GM12891 (cell line): Measurements from ENCODE around the gene CIRBP.

Experiments
- DNase-seq: peaks from one replicate; pipeline ENCODE4 v3.0.0; 2011; ENCODE audit warnings: low spot score; ENCODE audit not compliant: insufficient read length
- FAIRE-seq: peaks from 2 replicates; lab custom pipeline; 2011; peaks lifted over from hg19 to GRCh38; lab: Jason Lieb, UNC
- PAX5 ChIP-seq: IDR thresholded peaks from 2 replicates; pipeline ENCODE4 v1.6.1; 2011; ENCODE audit warnings: low read length, moderate library complexity, mild to moderate bottlenecking; ENCODE audit not compliant: insufficient read depth, severe bottlenecking
- POLR2A ChIP-seq: IDR thresholded peaks from 2 replicates; pipeline ENCODE4 v1.6.1; 2011; ENCODE audit warnings: low read depth, low read length, control low read depth
- POLR2AphosphoS5 ChIP-seq: IDR thresholded peaks from 2 replicates; pipeline ENCODE4 v1.6.1; 2011; ENCODE audit warnings: low read depth, low read length, control low read depth
- POU2F2 ChIP-seq: IDR thresholded peaks from 2 replicates; pipeline ENCODE4 v1.6.1; 2011; ENCODE audit warnings: low read depth, mild to moderate bottlenecking, control low read depth, low read length, moderate library complexity
- SPI1 ChIP-seq: IDR thresholded peaks from 2 replicates; pipeline ENCODE4 v1.6.1; 2011; ENCODE audit warnings: low read depth, low read length, control low read depth
- TAF1 ChIP-seq: IDR thresholded peaks from 2 replicates; pipeline ENCODE4 v1.6.1; 2011; ENCODE audit warnings: low read depth, low read length, control low read depth

Gene CIRBP

GRCh38 chr19:1224847-1225246 is 44.3 kb upstream of the CIRBP start:
- FAIRE-seq (no peak), DNase-seq (no peak)
- TF ChIP-seq PAX5 (no peak), POLR2A (no peak), POLR2AphosphoS5 (no peak), POU2F2 (no peak), SPI1 (no peak), TAF1 (no peak)

GRCh38 chr19:1225440-1226226 is 43.5 kb upstream of the CIRBP start:
- DNase-seq = no peak
- no peak for FAIRE-seq
- TF ChIP-seq SPI1 (no peak), POLR2AphosphoS5 (no peak), POLR2A (no peak), PAX5 (no peak), POU2F2 (no peak), TAF1 (no peak)

GRCh38 chr19:1226227-1226518 is 43.0 kb upstream of the CIRBP start:
- no peak for DNase-seq
- FAIRE-seq = no peak
- TF ChIP-seq POU2F2 (no peak), POLR2A (no peak), PAX5 (no peak), TAF1 (no peak), POLR2AphosphoS5 (no peak), SPI1 (no peak)

- FAIRE-seq (no peak), DNase-seq (no peak)
- no peak for TF ChIP-seq POLR2AphosphoS5
- no peak for TF ChIP-seq TAF1
- no peak for TF ChIP-seq POU2F2
- TF ChIP-seq PAX5 = no peak
- TF ChIP-seq SPI1 = no peak
- no peak for TF ChIP-seq POLR2A
Measured at GRCh38 chr19:1226522-1227303, 42.4 kb upstream of the CIRBP start.

DNA sequence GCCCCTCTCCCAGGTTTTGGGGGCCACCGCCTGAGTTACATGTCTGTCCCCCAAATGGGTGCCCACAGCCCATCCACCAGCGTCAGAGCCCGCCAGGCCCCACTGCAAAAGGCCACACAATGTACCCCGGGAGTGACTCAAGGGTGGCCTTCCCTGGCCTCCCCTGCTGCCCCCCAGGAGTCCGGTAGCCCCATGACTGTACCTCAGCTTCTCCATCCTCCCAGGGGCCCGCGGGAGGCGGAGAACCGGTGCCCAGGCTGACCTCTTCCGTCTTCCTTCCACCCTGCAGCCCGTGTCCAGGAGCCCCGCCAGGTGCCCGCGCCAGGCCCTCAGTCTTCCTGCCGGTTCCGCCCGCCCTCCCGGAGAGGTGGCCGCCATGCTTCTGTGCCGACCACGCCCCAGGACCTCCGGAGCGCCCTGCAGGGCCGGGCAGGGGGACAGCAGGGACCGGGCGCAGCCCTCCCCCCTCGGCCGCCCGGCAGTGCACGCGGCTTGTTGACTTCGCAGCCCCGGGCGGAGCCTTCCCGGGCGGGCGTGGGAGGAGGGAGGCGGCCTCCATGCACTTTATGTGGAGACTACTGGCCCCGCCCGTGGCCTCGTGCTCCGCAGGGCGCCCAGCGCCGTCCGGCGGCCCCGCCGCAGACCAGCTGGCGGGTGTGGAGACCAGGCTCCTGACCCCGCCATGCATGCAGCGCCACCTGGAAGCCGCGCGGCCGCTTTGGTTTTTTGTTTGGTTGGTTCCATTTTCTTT is 41.7 kb upstream of the CIRBP start:
- DNase-seq (no peak), FAIRE-seq (no peak)
- TF ChIP-seq POLR2AphosphoS5 (no peak), PAX5 (no peak), POU2F2 (no peak), POLR2A (no peak), SPI1 (no peak), TAF1 (no peak)

- TF ChIP-seq POLR2A = no peak
- TF ChIP-seq POU2F2 = no peak
- no peak for TF ChIP-seq POLR2AphosphoS5
- no peak for TF ChIP-seq TAF1
- no peak for TF ChIP-seq PAX5
- TF ChIP-seq SPI1 = no peak
Measured at GRCh38 chr19:1228161-1228957, 40.8 kb upstream of the CIRBP start.

DNA sequence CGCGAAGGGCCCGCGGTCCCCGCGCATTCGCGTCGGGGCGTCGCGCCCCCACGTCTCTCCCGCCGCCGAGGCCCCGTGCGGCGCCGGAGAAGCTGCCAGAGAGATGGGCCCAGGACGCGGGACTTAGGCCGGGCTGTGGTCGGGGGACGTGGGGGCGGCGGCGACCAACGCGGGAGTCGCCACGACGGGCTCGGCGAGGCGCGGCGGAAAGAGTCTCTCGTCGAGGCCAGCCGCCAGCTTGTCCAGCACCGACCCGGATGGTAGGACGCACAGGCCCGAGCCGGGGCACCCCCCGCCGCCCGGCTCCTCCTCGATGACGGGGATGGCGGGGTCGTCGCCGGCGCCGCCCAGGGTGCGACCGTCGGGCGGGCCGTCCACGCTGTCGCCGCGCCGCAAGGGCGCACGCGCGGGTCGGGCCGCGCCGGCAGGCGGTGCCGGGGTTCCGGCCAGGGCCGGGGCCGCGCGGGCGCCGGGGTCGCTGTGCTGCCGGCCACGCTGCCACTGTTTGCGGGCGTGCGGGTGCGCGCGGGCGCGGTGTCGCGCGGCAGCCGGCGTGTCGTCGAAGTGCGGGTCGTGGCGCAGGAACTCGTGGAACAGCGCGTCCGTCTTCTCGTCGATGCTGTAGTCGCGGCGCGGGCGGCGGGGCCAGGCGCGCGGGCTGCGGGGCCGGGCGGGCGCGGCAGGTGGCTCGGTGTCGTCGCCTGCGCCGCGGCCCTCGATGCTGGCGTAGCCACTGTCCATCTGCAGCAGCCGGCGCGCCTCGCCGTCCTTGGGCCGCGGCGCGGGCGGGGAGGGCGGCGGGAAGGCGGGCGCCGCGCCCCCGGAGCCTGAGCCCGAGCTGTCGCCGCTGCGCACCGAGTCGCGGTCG is 39.8 kb upstream of the CIRBP start:
- DNase-seq (no peak), FAIRE-seq (no peak)
- TF ChIP-seq SPI1 = no peak
- TF ChIP-seq POU2F2 = no peak
- TF ChIP-seq POLR2A = no peak
- no peak for TF ChIP-seq POLR2AphosphoS5
- no peak for TF ChIP-seq PAX5
- no peak for TF ChIP-seq TAF1

More at GRCh38 chr19:1228161-1228957, 40.8 kb upstream of the CIRBP start:
- no peak for DNase-seq
- no peak for FAIRE-seq
